GM18907 (cell line): ENCODE data around the gene FOXN3.
A peak's percentile ranks its signal among the peaks of the same experiment; 100 is the strongest.

Experiments
- ATAC-seq: cut with Tn5 transposase; IDR thresholded peaks from one replicate; pipeline ENCODE4 v1.9.1; 2021; ENCODE audit warnings: mild to moderate bottlenecking, moderate library complexity; ENCODE audit not compliant: unreplicated experiment

The FOXN3 gene, protein sequence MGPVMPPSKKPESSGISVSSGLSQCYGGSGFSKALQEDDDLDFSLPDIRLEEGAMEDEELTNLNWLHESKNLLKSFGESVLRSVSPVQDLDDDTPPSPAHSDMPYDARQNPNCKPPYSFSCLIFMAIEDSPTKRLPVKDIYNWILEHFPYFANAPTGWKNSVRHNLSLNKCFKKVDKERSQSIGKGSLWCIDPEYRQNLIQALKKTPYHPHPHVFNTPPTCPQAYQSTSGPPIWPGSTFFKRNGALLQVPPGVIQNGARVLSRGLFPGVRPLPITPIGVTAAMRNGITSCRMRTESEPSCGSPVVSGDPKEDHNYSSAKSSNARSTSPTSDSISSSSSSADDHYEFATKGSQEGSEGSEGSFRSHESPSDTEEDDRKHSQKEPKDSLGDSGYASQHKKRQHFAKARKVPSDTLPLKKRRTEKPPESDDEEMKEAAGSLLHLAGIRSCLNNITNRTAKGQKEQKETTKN

DNA sequence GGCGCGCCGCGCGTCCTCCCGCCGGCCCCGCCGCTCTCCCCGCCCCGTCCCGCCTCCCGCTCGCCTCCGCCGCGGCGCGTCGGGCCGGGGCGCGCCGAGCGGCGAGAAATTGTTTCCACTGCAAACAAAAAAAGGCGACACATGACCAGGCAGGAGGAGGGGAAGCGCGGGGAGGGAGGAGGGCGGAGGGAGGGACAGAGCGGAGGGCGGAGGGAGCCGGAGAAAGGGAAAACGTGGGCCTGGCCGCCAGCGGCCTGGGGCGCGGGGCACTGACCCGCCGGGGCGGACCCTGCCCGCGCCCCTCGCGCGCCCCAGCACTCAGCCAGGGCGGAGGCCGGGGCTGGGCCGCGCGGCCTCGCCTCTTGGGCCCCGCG, at the start of gene FOXN3:
FOXN3 (minus strand) TSS at position 143 of the 374 bp plus-strand sequence. CDS start 4,757 bp downstream, outside the sequence.
- peak; percentile 51 for ATAC-seq

DNA sequence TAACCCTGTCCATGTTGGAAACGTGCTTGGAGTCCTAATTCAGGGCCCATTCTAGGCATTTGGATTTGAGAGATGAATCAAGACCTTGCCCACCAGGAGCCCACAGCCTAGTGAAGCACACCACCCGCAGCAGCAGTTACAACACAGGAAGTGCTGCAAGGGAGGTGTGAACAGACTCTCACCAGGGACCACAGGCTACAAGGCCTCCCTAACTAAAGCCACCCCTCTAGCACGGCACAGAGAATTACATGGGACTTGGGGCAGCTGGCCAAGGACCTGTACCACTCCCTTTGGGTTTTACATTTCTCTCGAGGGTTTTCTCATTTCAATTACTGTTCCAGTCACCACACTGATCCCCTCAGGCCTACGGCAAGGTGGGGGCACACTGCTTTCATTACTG, 49.5 kb upstream of the FOXN3 start:
- peak; percentile 71 for ATAC-seq

DNA sequence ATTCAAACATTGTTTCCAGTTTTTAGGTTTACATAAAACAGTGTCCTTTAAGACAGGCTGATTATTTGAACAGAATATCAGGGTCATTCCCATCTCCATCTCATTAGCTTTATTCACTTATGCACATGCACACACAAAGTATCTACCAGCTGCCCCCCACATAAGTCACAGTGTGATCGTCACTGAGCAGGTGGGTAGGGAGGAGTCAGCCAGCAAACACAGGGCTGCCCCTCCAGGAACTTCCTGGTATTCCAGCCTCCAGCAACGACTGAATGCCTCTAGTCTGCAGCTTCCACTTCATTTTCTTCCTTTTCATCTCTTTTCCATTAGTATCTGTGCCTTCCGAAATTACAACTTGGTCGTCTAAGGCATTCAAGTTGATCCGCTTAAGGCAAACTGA, 48.8 kb upstream of the FOXN3 start:
- ATAC-seq = no peak

DNA sequence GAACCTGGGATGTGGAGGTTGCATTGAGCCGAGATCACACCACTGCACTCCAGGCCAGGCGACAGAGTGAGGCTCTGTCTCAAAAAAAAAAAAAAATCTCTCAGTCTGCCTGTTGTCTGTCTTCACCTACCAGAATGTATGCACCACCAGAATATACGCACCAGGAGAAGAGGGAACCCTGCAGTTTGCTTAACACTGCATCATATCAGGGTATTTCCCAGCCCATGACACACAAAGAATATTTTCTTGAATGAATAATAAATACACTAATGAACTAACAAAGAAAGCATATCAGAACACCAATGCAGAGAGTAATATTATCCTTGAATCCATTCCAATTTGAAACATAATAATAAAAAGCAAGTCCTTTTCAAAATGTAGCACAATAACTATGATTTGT, 44.2 kb upstream of the FOXN3 start:
- ATAC-seq = no peak

- ATAC-seq = no peak
These were observed 41.8 kb upstream of the FOXN3 start for GRCh38 chr14:89458713-89459420.

DNA sequence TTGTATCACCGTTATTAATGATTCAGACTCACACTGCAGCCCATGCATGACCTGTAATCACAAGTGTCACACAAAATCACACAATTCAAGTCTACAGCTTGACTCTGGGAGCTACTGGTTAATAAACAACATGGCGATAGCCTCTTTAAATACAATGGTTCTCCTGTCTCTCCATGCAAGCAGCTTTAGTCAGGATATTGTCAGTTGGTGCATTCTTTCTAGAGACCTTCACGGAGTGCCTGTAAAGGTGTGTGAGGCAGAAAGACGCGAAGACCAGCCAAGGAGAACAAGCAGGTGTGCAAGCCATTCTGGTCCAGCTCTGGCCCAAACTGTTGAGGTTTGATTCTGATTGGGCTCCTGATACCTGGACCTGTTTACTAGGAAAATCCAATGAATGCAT, 40.0 kb upstream of the FOXN3 start:
- ATAC-seq = no peak

DNA sequence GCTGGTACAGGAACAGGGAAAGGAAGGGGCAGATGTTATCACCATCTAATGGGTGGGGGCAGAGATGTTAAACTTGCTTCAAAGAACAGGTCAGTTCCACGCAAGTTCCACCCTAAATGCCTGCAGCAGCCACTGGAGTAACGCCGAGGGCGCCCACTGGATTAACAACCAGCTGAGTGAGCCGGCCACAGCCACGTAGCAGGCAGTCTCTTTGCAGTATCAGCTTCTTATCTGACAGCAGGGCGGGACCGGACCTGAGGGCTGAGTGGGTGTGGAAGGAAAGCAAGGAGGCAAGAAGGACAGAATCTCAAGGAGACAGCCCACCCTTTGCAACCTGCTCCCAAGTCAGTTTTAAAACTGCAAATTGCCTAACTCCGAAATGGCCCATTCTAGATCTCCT, 38.4 kb upstream of the FOXN3 start:
- no peak for ATAC-seq

- no peak for ATAC-seq
These were observed 38.0 kb upstream of the FOXN3 start for GRCh38 chr14:89454996-89455395.

DNA sequence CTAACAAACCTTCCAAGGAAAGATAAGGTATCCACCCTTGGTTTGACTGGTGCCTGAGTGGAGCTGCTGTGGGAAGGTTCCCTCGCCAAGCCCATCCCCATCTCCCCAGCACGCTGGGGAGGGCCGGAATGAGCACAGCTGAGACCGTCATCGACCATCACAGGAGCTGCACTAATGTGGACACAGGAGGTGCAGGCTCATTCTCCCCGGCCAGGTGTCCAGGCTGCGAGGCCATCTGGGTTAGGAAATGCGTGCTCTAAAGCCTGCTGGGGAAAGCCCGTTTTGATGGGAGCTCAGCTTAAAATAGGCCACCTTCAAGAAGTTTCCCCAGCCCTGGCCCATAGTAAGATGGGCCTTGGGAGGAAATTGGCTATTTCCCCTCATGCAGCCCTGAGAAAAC, 35.2 kb upstream of the FOXN3 start:
- no peak for ATAC-seq

DNA sequence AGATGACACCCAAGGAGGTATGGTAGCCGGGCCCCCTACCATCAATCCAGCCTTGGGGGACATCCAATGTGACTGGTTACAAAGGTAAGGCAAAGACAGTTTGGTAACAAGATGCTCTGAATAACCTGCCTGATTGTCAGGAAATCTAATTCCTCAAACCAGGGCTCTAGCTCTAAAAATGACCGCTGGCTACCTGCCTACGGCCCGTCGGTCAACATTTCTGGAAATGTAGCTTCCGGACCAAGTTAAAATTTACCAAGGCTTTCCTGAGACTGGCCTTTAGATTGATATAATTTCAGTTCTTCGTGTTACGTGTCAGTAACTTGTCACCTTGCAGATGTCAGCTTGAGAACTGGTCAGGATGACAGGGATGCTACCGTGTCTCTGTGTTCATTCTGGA, 34.2 kb upstream of the FOXN3 start:
- ATAC-seq = no peak

GRCh38 chr14:89447182-89447944, 30.3 kb upstream of the FOXN3 start:
- no peak for ATAC-seq

GRCh38 chr14:89445273-89445973, 28.4 kb upstream of the FOXN3 start:
- no peak for ATAC-seq

- ATAC-seq = no peak
These were observed 27.6 kb upstream of the FOXN3 start for GRCh38 chr14:89444516-89445125.

GRCh38 chr14:89444044-89444443, 27.0 kb upstream of the FOXN3 start:
- ATAC-seq = no peak

- ATAC-seq = no peak
These were observed 26.1 kb upstream of the FOXN3 start for GRCh38 chr14:89443042-89443629.

DNA sequence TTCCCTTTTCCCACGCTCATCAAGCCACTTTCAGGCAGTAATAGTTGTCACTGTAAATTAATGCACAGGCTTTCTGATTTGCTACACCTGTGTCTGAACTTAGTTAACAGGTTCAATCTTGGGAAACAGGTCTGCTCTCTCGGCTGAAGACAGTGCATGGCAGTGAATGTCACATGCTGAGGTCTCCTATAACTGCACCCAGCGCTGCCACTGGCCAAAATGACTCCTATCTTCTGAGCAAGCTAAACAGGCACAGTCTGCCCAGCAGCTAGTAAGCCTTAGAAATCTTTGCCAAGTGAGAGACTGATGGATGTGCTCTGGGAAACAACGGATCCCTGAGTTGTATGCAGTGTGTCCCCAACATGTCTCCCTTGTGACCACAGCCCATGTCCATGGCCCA, 25.2 kb upstream of the FOXN3 start:
- no peak for ATAC-seq

- ATAC-seq = no peak
These were observed 24.2 kb upstream of the FOXN3 start for GRCh38 chr14:89440986-89441909.

- ATAC-seq = no peak
These were observed 19.0 kb upstream of the FOXN3 start for GRCh38 chr14:89435892-89436656.
